Body of pancreas (tissue), 4 donors: ENCODE results near the gene NELFE. TPM values are rescaled to one million over a fixed set of nuclear protein-coding genes. Genes with fewer than 3 reads are reported as not detected.

Experiments used
- ATAC-seq: fragments of 150-250 bp; one replicate; pipeline ENCODE4 v1.9.1; 2016
- DNase-seq, 4 donors: peaks; one replicate each; pipeline ENCODE4 v3.0.0-alpha.2; 2019
- H3K27ac ChIP-seq, 4 donors: fragments of 200-600 bp; sonication (generic); 1 replicate in 3 of 4; 2 replicates in 1 of 4; pipeline versions ENCODE4 v1.5.1 to v1.6.1; 2016 to 2019; ENCODE audit warnings: mild to moderate bottlenecking in 1 of 4, mixed read lengths in 1 of 4, moderate library complexity in 1 of 4
- H3K27me3 ChIP-seq, 2 donors: fragments of 200-600 bp; sonication (generic); one replicate each; pipeline ENCODE4 v1.6.0; 2016; ENCODE audit warnings: mild to moderate bottlenecking in 1 of 2
- H3K36me3 ChIP-seq, 2 donors: fragments of 200-600 bp; sonication (generic); replicated peaks in 1 of 2; 2 replicates each; pipeline ENCODE4 v1.5.1; 2016; ENCODE audit warnings: low read depth in 2 of 2; ENCODE audit not compliant: insufficient read depth in 1 of 2
- H3K4me1 ChIP-seq: fragments of 200-600 bp; sonication (generic); one replicate; pipeline ENCODE4 v1.6.0; 2016
- H3K4me3 ChIP-seq, 2 donors: fragments of 200-600 bp; sonication (generic); 1 replicate in 1 of 2; 2 replicates in 1 of 2; pipeline ENCODE4 v1.5.1; 2016 to 2019
- H3K9me3 ChIP-seq, 3 donors: fragments of 200-600 bp; sonication (generic); 1 replicate in 2 of 3; 2 replicates in 1 of 3; pipeline ENCODE4 v1.5.1; 2016
- CTCF ChIP-seq, 7 experiments: fragments of 450-650 bp in 4 of 7; fragments of 200-600 bp in 3 of 7; sonication (generic) in 3 of 7; IDR thresholded peaks; one replicate each; pipeline ENCODE4 v1.5.1; 2016 to 2019; ENCODE audit warnings: antibody characterized with exemption in 7 of 7
- POLR2A ChIP-seq, 3 donors: fragments of 450-650 bp; IDR thresholded peaks; one replicate each; pipeline ENCODE4 v1.6.1; 2016; ENCODE audit warnings: antibody characterized with exemption in 3 of 3, mild to moderate bottlenecking in 2 of 3
- WGBS, 2 donors: methylation state at CpG; one replicate each; pipeline ENCODE4 v1.1.5; 2017; 5-methylcytosine and 5-hydroxymethylcytosine counted together
- intact Hi-C: fragments of 100-400 bp; cut with DNase I; formaldehyde crosslinking; loops from one replicate; pipeline ENCODE4 v1.15.1; 2023
- total RNA-seq, 2 donors: library from RNA; depleted of rRNA; stranded (reverse); fragments of >200 nt; gene quantifications; one replicate each; pipeline ENCODE4 v1.1.0, GENCODE V29; 2016

NELFE gene
- total RNA-seq, 2 donors from 2014 or later, result 38.9 to 39.9 TPM

- H3K36me3 ChIP-seq, result peaks cover 8 to 25% of the 10 kb centered on the region in 2 donors
These were observed 5.9 kb downstream of the NELFE start for GRCh38 chr6:31952890-31953289.

GRCh38 chr6:31952140-31952805, 6.5 kb downstream of the NELFE start:
- Histone ChIP-seq H3K27me3 (no peaks in the 10 kb centered on the region), H3K4me3 (no peak overlapping the region), H3K9me3 (no peaks in the 10 kb centered on the region), H3K4me1 (peaks cover under 1% of the 10 kb centered on the region), H3K27ac (no peak overlapping the region), H3K36me3 (peaks cover 8 to 25% of the 10 kb centered on the region in 2 donors)
- DNase-seq (peak; percentile 61 to 74 (median 64)), ATAC-seq (peak; percentile 76)
- 51 to 53% methylated on average over 5 of the region's 5 CpGs for WGBS, 2 donors
- TF ChIP-seq POLR2A (IDR thresholded peaks at IDR 0.05), result no peak
- peak; percentile 54 to 72 (median 64) for TF ChIP-seq CTCF (IDR thresholded peaks at IDR 0.05)
- intact Hi-C loops, result loop anchor here (5.0 kb wide), 1 partner anchor 270 kb away; the partner anchor contains the start of gene LY6G5C

More at GRCh38 chr6:31952890-31953289, 5.9 kb downstream of the NELFE start:
- 68 to 84% methylated on average over 5 of the region's 5 CpGs for WGBS, 2 donors
- no peaks in the 10 kb centered on the region for H3K9me3 ChIP-seq
- intact Hi-C loops, result loop anchor here (5.0 kb wide), 1 partner anchor 271 kb away; the partner anchor contains the start of gene LY6G5C
- H3K27me3 ChIP-seq, result no peaks in the 10 kb centered on the region
- no peak overlapping the region for H3K4me3 ChIP-seq
- no peak for TF ChIP-seq CTCF (IDR thresholded peaks at IDR 0.05)
- no peak for TF ChIP-seq POLR2A (IDR thresholded peaks at IDR 0.05)
- no peak overlapping the region for H3K27ac ChIP-seq
- peaks cover 7% of the 10 kb centered on the region for H3K4me1 ChIP-seq
- no peak for DNase-seq
- no peak for ATAC-seq

- DNase-seq (no peak), ATAC-seq (no peak)
- TF ChIP-seq POLR2A (IDR thresholded peaks at IDR 0.05) (no peak), CTCF (IDR thresholded peaks at IDR 0.05) (no peak)
- Histone ChIP-seq H3K4me1 (peaks cover 11% of the 10 kb centered on the region), H3K36me3 (peaks cover 8 to 17% of the 10 kb centered on the region in 2 donors), H3K9me3 (no peaks in the 10 kb centered on the region), H3K4me3 (no peak overlapping the region), H3K27me3 (no peaks in the 10 kb centered on the region), H3K27ac (no peak overlapping the region)
- intact Hi-C loops, result loop anchor here (5.0 kb wide), 1 partner anchor 268 kb away; the partner anchor contains the start of gene LY6G5C
- 77 to 83% methylated on average over 7 of the region's 7 CpGs for WGBS, 2 donors
These were observed 8.7 kb downstream of the NELFE start for GRCh38 chr6:31949926-31950548.

- no peak for TF ChIP-seq CTCF (IDR thresholded peaks at IDR 0.05)
- no peak for TF ChIP-seq POLR2A (IDR thresholded peaks at IDR 0.05)
- Histone ChIP-seq H3K4me3 (no peak overlapping the region), H3K36me3 (peaks cover under 1 to 8% of the 10 kb centered on the region in 2 donors), H3K27me3 (no peaks in the 10 kb centered on the region), H3K4me1 (peaks cover 16% of the 10 kb centered on the region), H3K27ac (no peak overlapping the region), H3K9me3 (no peaks in the 10 kb centered on the region)
- DNase-seq (no peak), ATAC-seq (no peak)
- intact Hi-C loops, result no loop called here
- 83 to 86% methylated on average over 5 to 6 of the region's 6 CpGs for WGBS, 2 donors
These were observed 9.9 kb downstream of the NELFE start for GRCh38 chr6:31948753-31949413.
